ENCODE measurements around the gene ACTL7B. TPM values are rescaled to one million over a fixed set of nuclear protein-coding genes. Genes with fewer than 3 reads are reported as not detected.

Gene ACTL7B
- total RNA-seq, 6 experiments from 2014 or later: not detected

DNA sequence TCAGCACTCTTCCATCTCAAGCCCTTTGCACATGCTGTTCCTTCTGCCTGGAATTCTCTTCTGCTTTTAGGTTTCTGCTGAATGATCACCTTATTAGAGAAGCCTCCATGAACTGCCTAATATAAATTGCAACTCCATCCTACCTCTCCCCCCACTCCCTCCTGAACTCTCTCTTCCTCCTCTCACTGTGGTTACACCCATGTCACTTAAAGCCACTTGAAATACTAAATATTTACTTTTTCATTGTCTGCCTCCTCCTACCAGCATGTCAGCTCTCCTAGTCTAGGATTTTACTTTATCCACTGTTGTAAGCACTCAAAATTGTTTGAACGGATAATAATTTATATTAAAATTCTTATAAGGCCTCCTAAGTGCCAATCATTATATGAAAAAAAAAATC is 43.8 kb downstream of the ACTL7B start:
- Mint-ChIP-seq H3K36me3 (ENCODE audit: low read depth) (no peaks in the 10 kb centered on the region), H3K9me3 (no peaks in the 10 kb centered on the region), H3K27ac (no peak overlapping the region), H3K4me3 (no peak overlapping the region), H3K27me3 (ENCODE audit: insufficient read depth) (no peaks in the 10 kb centered on the region; the same call in 1 of the 2 replicates), H3K4me1 (ENCODE audit: low read depth) (no peaks in the 10 kb centered on the region)
- DNase-seq: no peak
- TF ChIP-seq CTCF (IDR thresholded peaks at IDR 0.05): no peak

GRCh38 chr9:108809269-108809668 is 46.5 kb downstream of the ACTL7B start:
- Mint-ChIP-seq H3K4me3 (no peak overlapping the region), H3K4me1 (ENCODE audit: low read depth) (no peaks in the 10 kb centered on the region), H3K27me3 (ENCODE audit: insufficient read depth) (no peaks in the 10 kb centered on the region; the same call in 1 of the 2 replicates), H3K9me3 (no peaks in the 10 kb centered on the region), H3K27ac (no peak overlapping the region), H3K36me3 (ENCODE audit: low read depth) (no peaks in the 10 kb centered on the region)
- no peak for TF ChIP-seq CTCF (IDR thresholded peaks at IDR 0.05)
- DNase-seq: no peak

Other genes starting within 250 kb of the ACTL7B start
- not detected for gene ACTL7A, start 6.3 kb upstream of the ACTL7B start, total RNA-seq (2021; fragmentation: NEBNext Ultra II Directional; extraction: Animal tissue kit (Norgen Biotek cat#: 25700))
- 10 to 100 TPM; 24.8 to 37.2 (median 35.2) TPM for gene ELP1, start 78.1 kb upstream of the ACTL7B start, total RNA-seq (2021; fragmentation: NEBNext Ultra II Directional; extraction: Animal tissue kit (Norgen Biotek cat#: 25700))
- gene ABITRAM, start 78.4 kb upstream of the ACTL7B start, total RNA-seq (2021; fragmentation: NEBNext Ultra II Directional; extraction: Animal tissue kit (Norgen Biotek cat#: 25700)): 10 to 100 TPM; 12.5 to 14.0 (median 13.1) TPM
- gene CTNNAL1, start 157.5 kb upstream of the ACTL7B start, total RNA-seq (2021; fragmentation: NEBNext Ultra II Directional; extraction: Animal tissue kit (Norgen Biotek cat#: 25700)): 100 to 1,000 TPM in 5 of 6 experiments, 10 to 100 TPM in 1; 95.3 to 112 (median 107) TPM